HFFc6 (cell line): ENCODE data around the gene CMIP. TPM values are rescaled to one million over a fixed set of nuclear protein-coding genes. Genes with fewer than 3 reads are reported as not detected.

ENCODE experiments used
- DNase-seq: peaks from one replicate; pipeline ENCODE4 v3.0.0-alpha.2; 2018
- H3K27ac Mint-ChIP-seq: 2 replicates; pipeline ENCODE4 v1.8.0; 2020; ENCODE audit warnings: mild to moderate bottlenecking, mixed read lengths
- H3K27me3 Mint-ChIP-seq: 2 replicates; pipeline ENCODE4 v1.8.0; 2021; ENCODE audit warnings: mild to moderate bottlenecking, moderate library complexity, mixed read lengths; ENCODE audit not compliant: insufficient read depth
- H3K36me3 Mint-ChIP-seq: 2 replicates; pipeline ENCODE4 v1.8.0; 2021; ENCODE audit warnings: low read depth, mixed read lengths
- H3K4me1 Mint-ChIP-seq: 2 replicates; pipeline ENCODE4 v1.8.0; 2020; ENCODE audit warnings: low read depth, mixed read lengths
- H3K4me3 Mint-ChIP-seq: 2 replicates; pipeline ENCODE4 v1.8.0; 2020; ENCODE audit warnings: mild to moderate bottlenecking, moderate library complexity, mixed read lengths
- H3K9me3 Mint-ChIP-seq: 2 replicates; pipeline ENCODE4 v1.8.0; 2020; ENCODE audit warnings: mild to moderate bottlenecking, mixed read lengths
- CTCF ChIP-seq: fragments of 200-600 bp; sonication (generic); IDR thresholded peaks from 2 replicates; pipeline ENCODE4 v1.5.0; 2021; ENCODE audit warnings: antibody characterized with exemption, mild to moderate bottlenecking
- total RNA-seq, 6 experiments: library from RNA; stranded (reverse); fragmentation: NEBNext Ultra II Directional; extraction: Animal tissue kit (Norgen Biotek cat#: 25700); gene quantifications; 2 replicates in 1 of 6; 3 replicates in 5 of 6; pipeline ENCODE4 v1.2.3, GENCODE V29; 2021

CMIP gene
- total RNA-seq, 6 experiments from 2014 or later = 35.9 to 48.0 (median 43.5) TPM

GRCh38 chr16:81470796-81471636 is 26.4 kb downstream of the CMIP start:
- DNase-seq = no peak
- no peak for TF ChIP-seq CTCF
- Mint-ChIP-seq H3K4me3 (no peak overlapping the region), H3K27me3 (no peaks in the 10 kb centered on the region; the same call in none of the 2 replicates), H3K9me3 (no peaks in the 10 kb centered on the region), H3K27ac (no peak overlapping the region), H3K36me3 (peaks cover 12% of the 10 kb centered on the region), H3K4me1 (peaks cover 63% of the 10 kb centered on the region)

DNA sequence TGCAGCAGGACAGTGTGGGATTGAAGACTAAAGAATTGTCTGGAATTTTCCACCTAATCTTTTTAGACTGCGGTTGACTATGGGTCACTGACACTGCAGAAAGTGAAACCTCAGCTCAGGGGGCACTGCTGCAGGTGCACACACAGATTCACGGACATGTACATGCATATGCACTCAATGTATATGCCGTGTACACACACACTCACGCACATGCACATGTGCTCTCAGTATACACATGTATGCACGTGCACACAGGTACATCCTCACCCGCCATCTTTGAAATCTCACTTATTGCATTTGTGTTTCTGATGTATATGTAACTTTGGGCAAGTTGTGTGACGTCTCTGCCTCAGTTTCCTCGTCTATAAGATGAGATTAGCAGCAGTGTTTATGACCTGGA is 27.3 kb downstream of the CMIP start:
- peaks cover 55% of the 10 kb centered on the region for H3K4me1 Mint-ChIP-seq
- no peak overlapping the region for H3K27ac Mint-ChIP-seq
- no peak overlapping the region for H3K4me3 Mint-ChIP-seq
- DNase-seq = no peak
- H3K36me3 Mint-ChIP-seq = peaks cover 20% of the 10 kb centered on the region
- H3K27me3 Mint-ChIP-seq = no peaks in the 10 kb centered on the region; the same call in none of the 2 replicates
- TF ChIP-seq CTCF = no peak
- no peaks in the 10 kb centered on the region for H3K9me3 Mint-ChIP-seq

GRCh38 chr16:81472391-81472790 is 27.8 kb downstream of the CMIP start:
- Mint-ChIP-seq H3K4me1 (peaks cover 55% of the 10 kb centered on the region), H3K27ac (no peak overlapping the region), H3K4me3 (no peak overlapping the region), H3K36me3 (peaks cover 21% of the 10 kb centered on the region), H3K9me3 (no peaks in the 10 kb centered on the region), H3K27me3 (no peaks in the 10 kb centered on the region; the same call in none of the 2 replicates)
- DNase-seq = no peak
- TF ChIP-seq CTCF = no peak

GRCh38 chr16:81473066-81473488 is 28.5 kb downstream of the CMIP start:
- peak overlapping the region; percentile 57; the same call in 1 of the 2 replicates for H3K4me3 Mint-ChIP-seq

GRCh38 chr16:81473558-81473957 is 28.9 kb downstream of the CMIP start:
- Mint-ChIP-seq H3K4me3 (peak overlapping the region; percentile 57; the same call in 1 of the 2 replicates), H3K27me3 (no peaks in the 10 kb centered on the region; the same call in none of the 2 replicates), H3K27ac (peak overlapping the region; percentile 66; the same call in 1 of the 2 replicates), H3K9me3 (no peaks in the 10 kb centered on the region), H3K36me3 (peaks cover 21% of the 10 kb centered on the region), H3K4me1 (peaks cover 55% of the 10 kb centered on the region)
- no peak for DNase-seq
- TF ChIP-seq CTCF = no peak

More at GRCh38 chr16:81473066-81473488, 28.5 kb downstream of the CMIP start:
- Mint-ChIP-seq H3K9me3 (no peaks in the 10 kb centered on the region), H3K27me3 (no peaks in the 10 kb centered on the region; the same call in none of the 2 replicates), H3K36me3 (peaks cover 21% of the 10 kb centered on the region), H3K4me1 (peaks cover 55% of the 10 kb centered on the region), H3K27ac (peak overlapping the region; percentile 66; the same call in 1 of the 2 replicates)
- TF ChIP-seq CTCF = no peak
- no peak for DNase-seq
